GM19043 (cell line): ENCODE results near the gene ZFAND3.

Source experiments
- ATAC-seq: cut with Tn5 transposase; IDR thresholded peaks from one replicate; pipeline ENCODE4 v1.9.1; 2021; ENCODE audit warnings: low read depth; ENCODE audit not compliant: unreplicated experiment

ZFAND3 gene

DNA sequence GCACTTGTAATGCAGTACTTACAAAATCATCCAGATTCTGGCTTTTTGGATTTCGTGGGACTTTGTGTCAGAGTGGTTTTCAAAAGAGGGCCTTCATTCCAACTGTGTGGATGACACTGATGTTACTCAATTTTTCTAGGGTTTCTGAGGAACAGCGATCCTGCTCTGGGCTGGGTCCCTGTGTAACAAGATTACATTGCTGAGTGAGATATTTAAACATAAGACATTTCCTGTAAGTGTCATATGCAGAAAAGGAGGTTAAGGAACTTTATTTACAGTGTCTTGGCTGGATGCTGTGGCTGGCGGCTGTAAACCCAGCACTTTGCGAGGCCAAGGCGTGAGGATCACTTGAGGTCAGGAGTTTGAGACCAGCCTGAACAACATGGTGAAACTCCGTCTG is 6.7 kb downstream of the ZFAND3 start:
- no peak for ATAC-seq

GRCh38 chr6:37826993-37827392 is 7.5 kb downstream of the ZFAND3 start:
- no peak for ATAC-seq

GRCh38 chr6:37827603-37828265 is 8.2 kb downstream of the ZFAND3 start:
- ATAC-seq: no peak

DNA sequence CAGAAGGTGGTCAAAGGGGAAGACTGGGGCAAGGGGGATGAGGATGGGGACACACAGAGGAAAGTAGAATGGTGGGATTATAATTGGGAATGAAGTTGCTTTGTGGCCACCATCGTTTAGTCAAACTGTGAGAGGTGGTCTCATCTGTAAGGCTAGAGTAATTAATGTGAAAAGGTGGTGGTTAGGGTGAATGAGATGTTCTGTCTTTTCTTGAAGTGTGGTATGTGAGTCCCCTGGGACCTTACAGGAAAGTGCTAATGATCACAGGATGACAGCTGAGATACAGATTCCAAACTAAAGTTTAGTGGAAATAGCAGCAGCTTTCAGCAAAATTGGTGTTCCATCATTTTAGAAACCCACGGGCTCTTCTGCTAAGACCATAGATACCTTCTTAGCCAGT is 10.7 kb downstream of the ZFAND3 start:
- ATAC-seq: peak; percentile 58

DNA sequence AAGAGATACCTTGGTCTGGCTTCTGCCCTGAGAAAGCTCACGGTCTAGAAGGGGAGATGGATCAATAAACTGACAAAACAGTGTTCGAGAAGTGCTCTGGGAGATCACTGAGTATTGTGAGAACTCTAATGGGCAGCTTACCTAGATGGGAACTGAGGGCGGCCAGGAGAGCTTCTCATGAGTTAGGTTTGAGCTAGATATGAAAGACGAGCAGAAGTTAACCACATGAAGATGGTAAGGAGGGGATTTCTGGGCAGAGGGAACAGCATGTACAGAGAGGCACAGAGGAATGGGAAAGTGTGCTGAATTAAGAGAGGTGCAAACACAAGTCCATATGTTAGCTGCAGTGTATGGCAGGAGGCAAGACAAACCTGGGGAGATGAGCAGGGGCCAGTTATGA is 11.9 kb downstream of the ZFAND3 start:
- no peak for ATAC-seq

DNA sequence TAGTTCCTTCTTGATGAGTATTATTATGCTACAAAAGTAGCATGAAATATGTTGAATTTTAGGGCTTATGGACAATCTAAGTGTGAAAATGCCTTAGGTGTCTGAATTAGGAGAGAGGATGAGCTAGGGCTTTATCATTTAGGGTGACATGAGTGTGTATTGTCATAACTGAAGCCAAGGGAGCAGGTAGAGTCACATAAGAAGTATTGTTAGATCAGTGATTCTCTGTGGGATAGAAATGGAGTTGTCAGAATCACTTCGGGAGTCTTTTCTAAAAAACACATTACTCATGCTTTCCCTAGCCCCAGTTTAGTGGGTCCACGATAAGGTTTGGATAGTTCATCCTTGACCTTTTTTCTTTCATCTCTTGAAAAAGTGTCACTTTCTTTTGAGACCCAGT is 16.4 kb downstream of the ZFAND3 start:
- ATAC-seq: no peak

- ATAC-seq: no peak
Measured at GRCh38 chr6:37838219-37838921, 18.8 kb downstream of the ZFAND3 start.

DNA sequence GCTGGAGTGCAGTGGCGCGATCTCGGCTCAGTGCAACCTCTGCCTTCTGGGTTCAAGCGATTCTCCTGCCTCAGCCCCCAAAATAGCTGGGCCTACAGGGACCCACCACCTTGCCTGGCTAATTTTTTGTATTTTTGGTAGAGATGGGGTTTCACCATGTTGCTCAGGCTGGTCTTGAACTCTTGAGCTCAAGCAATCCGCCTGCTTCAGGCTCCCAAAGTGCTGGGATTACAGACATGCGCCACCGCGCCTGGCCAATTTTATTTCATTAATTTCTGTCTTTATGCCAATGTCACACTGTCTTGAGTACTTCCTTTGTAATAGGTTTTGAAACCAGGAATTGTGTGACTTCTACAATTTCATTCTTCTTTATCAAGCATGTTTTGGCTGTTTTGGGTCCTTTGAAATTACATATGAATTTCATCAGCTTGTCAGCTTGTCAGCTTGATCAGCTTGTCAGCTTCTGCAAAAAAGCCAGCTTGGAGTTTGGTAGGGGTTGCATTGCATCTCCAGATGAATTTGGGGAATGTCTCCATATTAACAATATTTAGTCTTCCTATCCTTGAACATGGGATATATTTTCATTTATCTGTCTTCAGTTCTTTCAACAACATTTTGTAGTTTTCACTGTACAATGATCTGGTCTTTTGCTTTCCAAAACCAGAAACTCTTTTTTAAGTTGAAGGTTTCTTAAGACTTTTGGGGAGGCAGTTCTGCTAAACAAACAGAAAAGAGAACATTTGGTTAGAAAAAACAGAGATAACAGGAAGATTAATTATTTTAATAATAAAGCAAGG is 20.8 kb downstream of the ZFAND3 start:
- no peak for ATAC-seq

DNA sequence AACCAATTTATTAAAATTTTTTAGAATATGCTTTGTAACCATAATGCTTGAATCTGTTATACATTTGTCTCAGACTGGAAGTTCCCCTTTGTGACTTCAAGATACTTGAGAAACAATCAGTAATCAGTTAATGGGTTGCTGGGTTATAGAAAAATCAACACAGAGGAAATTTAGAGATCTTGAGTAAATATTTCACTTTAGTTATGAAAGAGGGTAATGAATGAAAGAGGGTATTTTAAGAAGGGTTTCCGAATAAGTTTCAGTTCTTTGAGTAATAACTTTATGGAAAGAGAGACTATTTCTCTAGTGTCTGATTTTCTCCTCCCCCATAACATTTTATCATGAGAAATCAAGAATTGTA is 21.4 kb downstream of the ZFAND3 start:
- ATAC-seq: no peak

GRCh38 chr6:37845026-37845911 is 25.7 kb downstream of the ZFAND3 start:
- ATAC-seq: no peak

GRCh38 chr6:37845930-37846329 is 26.4 kb downstream of the ZFAND3 start:
- no peak for ATAC-seq

GRCh38 chr6:37847704-37848103 is 28.2 kb downstream of the ZFAND3 start:
- no peak for ATAC-seq

GRCh38 chr6:37848371-37848770 is 28.8 kb downstream of the ZFAND3 start:
- ATAC-seq: no peak

- ATAC-seq: no peak
Measured at GRCh38 chr6:37850260-37850659, 30.7 kb downstream of the ZFAND3 start.

- ATAC-seq: no peak
Measured at GRCh38 chr6:37850728-37851285, 31.3 kb downstream of the ZFAND3 start.

GRCh38 chr6:37851997-37852524 is 32.5 kb downstream of the ZFAND3 start:
- ATAC-seq: no peak

DNA sequence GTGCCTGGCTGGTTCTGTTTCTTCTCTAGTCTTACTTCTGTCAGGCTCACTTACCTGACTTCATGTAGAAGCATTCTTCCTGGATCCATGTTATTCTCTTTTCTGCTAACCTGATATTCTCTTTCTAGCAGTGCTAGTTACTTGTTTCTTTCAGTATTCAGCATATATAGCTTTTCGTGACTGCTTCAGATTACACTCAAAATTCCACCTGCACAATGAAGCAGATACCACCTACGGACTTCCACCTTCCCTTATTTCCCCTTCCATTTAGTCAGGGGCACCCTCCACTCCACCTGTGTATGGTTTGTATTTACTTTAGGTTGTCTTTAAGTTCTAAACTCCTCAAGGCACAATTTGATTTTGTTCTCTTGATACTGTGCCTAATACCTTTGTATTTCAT is 36.8 kb downstream of the ZFAND3 start:
- ATAC-seq: no peak

DNA sequence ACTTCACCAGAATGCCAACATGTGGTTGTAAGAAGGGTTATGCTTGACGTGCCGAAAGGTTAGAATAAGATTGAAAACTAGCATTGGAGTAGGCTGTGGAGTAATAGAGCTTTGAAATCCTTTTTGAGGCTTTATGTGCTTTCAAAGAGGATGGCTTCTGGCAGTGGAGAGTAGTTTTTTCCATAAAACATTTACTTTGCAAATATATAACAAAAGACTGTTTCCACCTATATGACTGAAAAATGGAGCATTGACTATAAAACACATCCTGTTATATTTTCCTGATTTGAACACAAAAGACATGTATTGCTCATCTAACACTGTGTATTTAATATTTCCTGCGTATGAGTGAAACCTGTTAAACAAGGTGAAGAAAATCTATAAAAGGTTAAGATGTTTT is 38.8 kb downstream of the ZFAND3 start:
- ATAC-seq: no peak

GRCh38 chr6:37860226-37860839 is 40.8 kb downstream of the ZFAND3 start:
- ATAC-seq: no peak

GRCh38 chr6:37861452-37861851 is 41.9 kb downstream of the ZFAND3 start:
- no peak for ATAC-seq
